GM12891 (cell line): ENCODE data around the gene ENG.

Experiments
- DNase-seq: peaks from one replicate; pipeline ENCODE4 v3.0.0; 2011; ENCODE audit warnings: low spot score; ENCODE audit not compliant: insufficient read length
- FAIRE-seq: peaks from 2 replicates; lab custom pipeline; 2011; peaks lifted over from hg19 to GRCh38; lab: Jason Lieb, UNC
- PAX5 ChIP-seq: IDR thresholded peaks from 2 replicates; pipeline ENCODE4 v1.6.1; 2011; ENCODE audit warnings: low read length, moderate library complexity, mild to moderate bottlenecking; ENCODE audit not compliant: insufficient read depth, severe bottlenecking
- POLR2A ChIP-seq: IDR thresholded peaks from 2 replicates; pipeline ENCODE4 v1.6.1; 2011; ENCODE audit warnings: low read depth, low read length, control low read depth
- POLR2AphosphoS5 ChIP-seq: IDR thresholded peaks from 2 replicates; pipeline ENCODE4 v1.6.1; 2011; ENCODE audit warnings: low read depth, low read length, control low read depth
- POU2F2 ChIP-seq: IDR thresholded peaks from 2 replicates; pipeline ENCODE4 v1.6.1; 2011; ENCODE audit warnings: low read depth, mild to moderate bottlenecking, control low read depth, low read length, moderate library complexity
- SPI1 ChIP-seq: IDR thresholded peaks from 2 replicates; pipeline ENCODE4 v1.6.1; 2011; ENCODE audit warnings: low read depth, low read length, control low read depth
- TAF1 ChIP-seq: IDR thresholded peaks from 2 replicates; pipeline ENCODE4 v1.6.1; 2011; ENCODE audit warnings: low read depth, low read length, control low read depth

The ENG gene

GRCh38 chr9:127856729-127857116, 2.3 kb upstream of the ENG start:
- no peak for TF ChIP-seq PAX5
- TF ChIP-seq TAF1: no peak
- no peak for TF ChIP-seq POU2F2
- no peak for TF ChIP-seq SPI1
- TF ChIP-seq POLR2A: no peak
- no peak for TF ChIP-seq POLR2AphosphoS5
- FAIRE-seq (no peak), DNase-seq (no peak)

GRCh38 chr9:127856094-127856728, 1.8 kb upstream of the ENG start:
- TF ChIP-seq POLR2A (no peak), SPI1 (no peak), TAF1 (no peak), PAX5 (no peak), POU2F2 (no peak), POLR2AphosphoS5 (no peak)
- FAIRE-seq (no peak), DNase-seq (no peak)

DNA sequence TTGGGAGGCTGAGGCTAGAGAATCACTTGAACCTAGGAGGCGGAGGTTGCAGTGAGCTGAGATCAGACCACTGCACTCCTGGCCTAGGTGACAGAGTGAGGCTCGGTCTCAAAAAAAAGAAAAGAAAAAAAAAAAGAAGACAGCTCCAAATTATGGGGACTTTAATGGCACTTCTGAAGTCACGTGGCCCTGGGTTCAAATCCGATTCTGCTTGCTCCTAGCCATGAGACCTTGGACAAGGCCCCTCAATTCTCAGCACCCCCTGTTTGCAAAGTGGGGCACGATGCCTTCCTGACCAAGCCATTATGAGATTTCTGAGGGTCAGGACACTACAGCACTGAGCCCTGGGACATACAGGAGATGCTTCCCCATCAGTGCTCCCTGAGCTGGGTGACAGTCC, 1.1 kb upstream of the ENG start:
- DNase-seq (no peak), FAIRE-seq (no peak)
- no peak for TF ChIP-seq POLR2AphosphoS5
- no peak for TF ChIP-seq POU2F2
- TF ChIP-seq TAF1: no peak
- TF ChIP-seq PAX5: no peak
- TF ChIP-seq POLR2A: no peak
- no peak for TF ChIP-seq SPI1

DNA sequence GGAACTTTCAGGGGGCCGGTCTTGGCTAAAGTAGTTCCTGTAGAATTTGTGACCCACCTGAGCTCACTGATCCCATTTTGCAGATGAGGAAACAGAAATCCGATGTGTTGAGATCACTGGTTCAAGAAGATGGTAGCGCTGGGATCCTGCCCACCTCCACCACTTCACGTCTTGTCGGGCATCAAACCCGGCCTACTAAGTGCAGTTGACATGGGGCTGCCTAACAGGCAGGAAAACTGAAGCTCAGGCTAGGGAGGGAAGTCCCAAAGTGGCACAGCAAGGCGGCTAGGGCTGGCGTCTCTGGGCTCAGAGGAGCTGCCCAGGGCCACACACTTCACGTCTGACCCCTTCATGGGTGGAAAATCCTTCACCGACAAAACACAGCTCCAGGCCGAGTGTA, 502 bp upstream of the ENG start:
- DNase-seq: no peak
- TF ChIP-seq TAF1 (no peak), POLR2AphosphoS5 (no peak)
- FAIRE-seq: no peak

- FAIRE-seq: no peak
- TF ChIP-seq POLR2AphosphoS5 (no peak), POLR2A (no peak), TAF1 (no peak)
- DNase-seq: no peak
Observed at GRCh38 chr9:127853312-127854183, 910 bp downstream of the ENG start.

GRCh38 chr9:127852829-127853228, 1.6 kb downstream of the ENG start:
- DNase-seq: no peak
- FAIRE-seq: no peak
- TF ChIP-seq PAX5 (no peak), TAF1 (no peak), POLR2A (no peak), POLR2AphosphoS5 (no peak), POU2F2 (no peak), SPI1 (no peak)

GRCh38 chr9:127850286-127850830, 4.1 kb downstream of the ENG start:
- TF ChIP-seq TAF1: no peak
- no peak for TF ChIP-seq POU2F2
- TF ChIP-seq POLR2AphosphoS5: no peak
- no peak for TF ChIP-seq POLR2A
- no peak for TF ChIP-seq SPI1
- no peak for TF ChIP-seq PAX5
- no peak for DNase-seq
- no peak for FAIRE-seq

- no peak for TF ChIP-seq POLR2AphosphoS5
- TF ChIP-seq POU2F2: no peak
- TF ChIP-seq TAF1: no peak
- TF ChIP-seq SPI1: no peak
- TF ChIP-seq POLR2A: no peak
- no peak for TF ChIP-seq PAX5
- FAIRE-seq (no peak), DNase-seq (no peak)
Observed at GRCh38 chr9:127848756-127849504, 5.5 kb downstream of the ENG start.
